ENCODE data around the gene CUTC. TPM values are rescaled to one million over a fixed set of nuclear protein-coding genes. Genes with fewer than 3 reads are reported as not detected.

The CUTC gene
- polyA plus RNA-seq, 1 of the 3 experiments (the other 2 are of a cell fraction), result 19.4 TPM

DNA sequence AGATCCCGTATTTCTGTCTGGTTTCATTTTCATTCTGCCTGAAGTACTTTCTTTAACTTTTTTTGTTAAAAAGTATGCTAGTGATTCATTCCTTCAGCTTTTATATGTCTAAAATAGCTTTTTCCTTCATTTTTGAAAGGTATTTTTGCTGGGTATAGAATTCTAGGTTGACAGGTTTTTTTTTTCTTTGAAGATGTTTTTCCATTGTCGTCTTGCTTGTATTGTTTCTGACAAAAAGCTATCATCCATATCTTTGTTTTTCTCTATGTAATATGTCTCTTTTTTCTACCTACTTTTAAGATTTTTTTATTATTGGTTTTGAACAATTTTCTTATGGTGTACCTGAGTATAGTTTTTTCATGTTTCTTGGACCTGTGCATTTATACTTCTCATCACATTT, 8.2 kb downstream of the CUTC start:
- H2AFZ ChIP-seq (ENCODE audit: low read depth), result no peak overlapping the region
- TF ChIP-seq, protein P1, sequence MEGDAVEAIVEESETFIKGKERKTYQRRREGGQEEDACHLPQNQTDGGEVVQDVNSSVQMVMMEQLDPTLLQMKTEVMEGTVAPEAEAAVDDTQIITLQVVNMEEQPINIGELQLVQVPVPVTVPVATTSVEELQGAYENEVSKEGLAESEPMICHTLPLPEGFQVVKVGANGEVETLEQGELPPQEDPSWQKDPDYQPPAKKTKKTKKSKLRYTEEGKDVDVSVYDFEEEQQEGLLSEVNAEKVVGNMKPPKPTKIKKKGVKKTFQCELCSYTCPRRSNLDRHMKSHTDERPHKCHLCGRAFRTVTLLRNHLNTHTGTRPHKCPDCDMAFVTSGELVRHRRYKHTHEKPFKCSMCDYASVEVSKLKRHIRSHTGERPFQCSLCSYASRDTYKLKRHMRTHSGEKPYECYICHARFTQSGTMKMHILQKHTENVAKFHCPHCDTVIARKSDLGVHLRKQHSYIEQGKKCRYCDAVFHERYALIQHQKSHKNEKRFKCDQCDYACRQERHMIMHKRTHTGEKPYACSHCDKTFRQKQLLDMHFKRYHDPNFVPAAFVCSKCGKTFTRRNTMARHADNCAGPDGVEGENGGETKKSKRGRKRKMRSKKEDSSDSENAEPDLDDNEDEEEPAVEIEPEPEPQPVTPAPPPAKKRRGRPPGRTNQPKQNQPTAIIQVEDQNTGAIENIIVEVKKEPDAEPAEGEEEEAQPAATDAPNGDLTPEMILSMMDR (IDR thresholded peaks at IDR 0.05), result no peak
- no peak for TF ChIP-seq RFX5 (IDR thresholded peaks at IDR 0.05; ENCODE audit: low read length)
- no peak for TF ChIP-seq FOXM1 (IDR thresholded peaks at IDR 0.05; ENCODE audit: low read depth)
- TF ChIP-seq SMC3 (IDR thresholded peaks at IDR 0.05; ENCODE audit: low read depth, low read length), result no peak
- TF ChIP-seq TEAD4 (IDR thresholded peaks at IDR 0.05; ENCODE audit: borderline replicate concordance, insufficient read depth), result no peak
- TF ChIP-seq, protein P2, sequence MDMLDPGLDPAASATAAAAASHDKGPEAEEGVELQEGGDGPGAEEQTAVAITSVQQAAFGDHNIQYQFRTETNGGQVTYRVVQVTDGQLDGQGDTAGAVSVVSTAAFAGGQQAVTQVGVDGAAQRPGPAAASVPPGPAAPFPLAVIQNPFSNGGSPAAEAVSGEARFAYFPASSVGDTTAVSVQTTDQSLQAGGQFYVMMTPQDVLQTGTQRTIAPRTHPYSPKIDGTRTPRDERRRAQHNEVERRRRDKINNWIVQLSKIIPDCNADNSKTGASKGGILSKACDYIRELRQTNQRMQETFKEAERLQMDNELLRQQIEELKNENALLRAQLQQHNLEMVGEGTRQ (IDR thresholded peaks at IDR 0.05; ENCODE audit: borderline replicate concordance, low read depth, low read length), result no peak
- TF ChIP-seq RXRA (IDR thresholded peaks at IDR 0.05; ENCODE audit: borderline replicate concordance, low read depth), result no peak
- TF ChIP-seq, protein P3, sequence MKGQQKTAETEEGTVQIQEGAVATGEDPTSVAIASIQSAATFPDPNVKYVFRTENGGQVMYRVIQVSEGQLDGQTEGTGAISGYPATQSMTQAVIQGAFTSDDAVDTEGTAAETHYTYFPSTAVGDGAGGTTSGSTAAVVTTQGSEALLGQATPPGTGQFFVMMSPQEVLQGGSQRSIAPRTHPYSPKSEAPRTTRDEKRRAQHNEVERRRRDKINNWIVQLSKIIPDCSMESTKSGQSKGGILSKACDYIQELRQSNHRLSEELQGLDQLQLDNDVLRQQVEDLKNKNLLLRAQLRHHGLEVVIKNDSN (IDR thresholded peaks at IDR 0.05; ENCODE audit: borderline replicate concordance, low read depth), result no peak
- no peak for TF ChIP-seq MXI1 (IDR thresholded peaks at IDR 0.05; ENCODE audit: low read depth, low read length)
- no peak for TF ChIP-seq TCF12 (IDR thresholded peaks at IDR 0.05)
- TF ChIP-seq, protein P4, sequence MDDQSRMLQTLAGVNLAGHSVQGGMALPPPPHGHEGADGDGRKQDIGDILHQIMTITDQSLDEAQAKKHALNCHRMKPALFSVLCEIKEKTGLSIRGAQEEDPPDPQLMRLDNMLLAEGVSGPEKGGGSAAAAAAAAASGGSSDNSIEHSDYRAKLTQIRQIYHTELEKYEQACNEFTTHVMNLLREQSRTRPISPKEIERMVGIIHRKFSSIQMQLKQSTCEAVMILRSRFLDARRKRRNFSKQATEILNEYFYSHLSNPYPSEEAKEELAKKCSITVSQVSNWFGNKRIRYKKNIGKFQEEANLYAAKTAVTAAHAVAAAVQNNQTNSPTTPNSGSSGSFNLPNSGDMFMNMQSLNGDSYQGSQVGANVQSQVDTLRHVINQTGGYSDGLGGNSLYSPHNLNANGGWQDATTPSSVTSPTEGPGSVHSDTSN (IDR thresholded peaks at IDR 0.05), result no peak
- TF ChIP-seq, protein P5, sequence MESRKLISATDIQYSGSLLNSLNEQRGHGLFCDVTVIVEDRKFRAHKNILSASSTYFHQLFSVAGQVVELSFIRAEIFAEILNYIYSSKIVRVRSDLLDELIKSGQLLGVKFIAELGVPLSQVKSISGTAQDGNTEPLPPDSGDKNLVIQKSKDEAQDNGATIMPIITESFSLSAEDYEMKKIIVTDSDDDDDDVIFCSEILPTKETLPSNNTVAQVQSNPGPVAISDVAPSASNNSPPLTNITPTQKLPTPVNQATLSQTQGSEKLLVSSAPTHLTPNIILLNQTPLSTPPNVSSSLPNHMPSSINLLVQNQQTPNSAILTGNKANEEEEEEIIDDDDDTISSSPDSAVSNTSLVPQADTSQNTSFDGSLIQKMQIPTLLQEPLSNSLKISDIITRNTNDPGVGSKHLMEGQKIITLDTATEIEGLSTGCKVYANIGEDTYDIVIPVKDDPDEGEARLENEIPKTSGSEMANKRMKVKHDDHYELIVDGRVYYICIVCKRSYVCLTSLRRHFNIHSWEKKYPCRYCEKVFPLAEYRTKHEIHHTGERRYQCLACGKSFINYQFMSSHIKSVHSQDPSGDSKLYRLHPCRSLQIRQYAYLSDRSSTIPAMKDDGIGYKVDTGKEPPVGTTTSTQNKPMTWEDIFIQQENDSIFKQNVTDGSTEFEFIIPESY (IDR thresholded peaks at IDR 0.05; ENCODE audit: borderline replicate concordance, low read depth), result no peak
- TF ChIP-seq, protein P6, sequence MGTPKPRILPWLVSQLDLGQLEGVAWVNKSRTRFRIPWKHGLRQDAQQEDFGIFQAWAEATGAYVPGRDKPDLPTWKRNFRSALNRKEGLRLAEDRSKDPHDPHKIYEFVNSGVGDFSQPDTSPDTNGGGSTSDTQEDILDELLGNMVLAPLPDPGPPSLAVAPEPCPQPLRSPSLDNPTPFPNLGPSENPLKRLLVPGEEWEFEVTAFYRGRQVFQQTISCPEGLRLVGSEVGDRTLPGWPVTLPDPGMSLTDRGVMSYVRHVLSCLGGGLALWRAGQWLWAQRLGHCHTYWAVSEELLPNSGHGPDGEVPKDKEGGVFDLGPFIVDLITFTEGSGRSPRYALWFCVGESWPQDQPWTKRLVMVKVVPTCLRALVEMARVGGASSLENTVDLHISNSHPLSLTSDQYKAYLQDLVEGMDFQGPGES (IDR thresholded peaks at IDR 0.05; ENCODE audit: low read depth, low read length), result no peak
- no peak for TF ChIP-seq EZH2phosphoT487 (IDR thresholded peaks at IDR 0.05; ENCODE audit: borderline replicate concordance, low read depth)
- no peak for TF ChIP-seq YY1 (IDR thresholded peaks at IDR 0.05; ENCODE audit: low read depth)
- H3K36me3 ChIP-seq (replicated peaks in 1 of 2; ENCODE audit: control insufficient read depth in 1 of 2, insufficient read depth in 2 of 2, low read length in 1 of 2), result peaks cover 68 to 98% of the 10 kb centered on the region in 2 experiments
- ChIA-PET POLR2A (no interaction called here), CTCF (interaction anchor here (1.0 kb wide), 1 partner anchor 106 kb away, joined by 7 read pairs; no protein-coding TSS in a partner anchor)
- H3K4me2 ChIP-seq, result no peak overlapping the region
- DNase-seq, result no peak
- H3K27me3 ChIP-seq (ENCODE audit: insufficient read depth), result no peaks in the 10 kb centered on the region
- no peak overlapping the region for H3K27ac ChIP-seq (ENCODE audit: low read depth in 2 of 2, low read length in 1 of 2)
- no peak overlapping the region for H3K9ac ChIP-seq
- H3F3A ChIP-seq (replicated peaks; ENCODE audit: insufficient read depth), result peaks cover 5% of the 10 kb centered on the region
- H3K79me2 ChIP-seq (ENCODE audit: insufficient read depth), result peaks cover 17% of the 10 kb centered on the region; the same call in 1 of the 2 replicates
- H3K4me1 ChIP-seq (ENCODE audit: control insufficient read depth in 1 of 2, insufficient read depth in 2 of 2, low read depth in 1 of 2, low read length in 1 of 2), result no peaks in the 10 kb centered on the region
- no peaks in the 10 kb centered on the region for H4K20me1 ChIP-seq (ENCODE audit: insufficient read depth)
- WGBS (ENCODE audit: low lambda C conversion rate), result 90% methylated on average over 2 of the region's 2 CpGs
- no peak overlapping the region for H3K4me3 ChIP-seq (ENCODE audit: low read depth in 2 of 2, low read length in 1 of 2)
- no peaks in the 10 kb centered on the region for H3K9me2 ChIP-seq
- H3K9me3 ChIP-seq, result peaks cover 22% of the 10 kb centered on the region

All from SK-N-SH (cell line).